HEK293 (cell line): ENCODE measurements around the gene MKLN1.
A peak's percentile ranks its signal among the peaks of the same experiment; 100 is the strongest.

Experiments used
- CTCF ChIA-PET: fragments of 350-600 bp; formaldehyde crosslinking; extraction: SDS; loops from one replicate; lab custom pipeline; 2021; ENCODE audit warnings: antibody characterized with exemption; lab: Yijun Ruan, JAX
- POLR2A ChIA-PET: fragments of 300-600 bp; formaldehyde crosslinking; extraction: SDS; loops from one replicate; lab custom pipeline; 2020; ENCODE audit warnings: antibody characterized with exemption, inconsistent platforms; lab: Yijun Ruan, JAX
- H3K27ac ChIP-seq: fragments of 200-500 bp; sonication (Bioruptor generic); 2 replicates; pipeline ENCODE4 v1.5.1; 2014; ENCODE audit warnings: low read depth, low read length, control low read depth, inconsistent platforms; ENCODE audit errors: extremely low read depth
- H3K36me3 ChIP-seq, 2 experiments: fragments of 200-500 bp in 1 of 2; sonication (Bioruptor generic) in 1 of 2; 1 replicate in 1 of 2; 2 replicates in 1 of 2; pipeline ENCODE4 v1.5.1; 2014 to 2017; ENCODE audit warnings: inconsistent platforms in 2 of 2, low read length in 2 of 2; ENCODE audit not compliant: control insufficient read depth in 2 of 2, insufficient read depth in 1 of 2
- H3K4me1 ChIP-seq: fragments of 200-500 bp; sonication (Bioruptor generic); 2 replicates; pipeline ENCODE4 v1.5.1; 2014; ENCODE audit warnings: mild to moderate bottlenecking, low read length, inconsistent platforms; ENCODE audit not compliant: control insufficient read depth, insufficient read depth
- H3K4me3 ChIP-seq: 2 replicates; pipeline ENCODE4 v1.5.1; 2011; ENCODE audit warnings: low read depth, mild to moderate bottlenecking, control low read depth, low read length, moderate library complexity
- H3K9me3 ChIP-seq: fragments of 200-500 bp; sonication (Bioruptor generic); 2 replicates; pipeline ENCODE4 v1.5.1; 2014; ENCODE audit warnings: low read depth, low read length, inconsistent platforms; ENCODE audit not compliant: control insufficient read depth, insufficient read depth
- KLF10 ChIP-seq: fragments of 450-650 bp; IDR thresholded peaks from 2 replicates; pipeline ENCODE4 v1.5.1; 2018; ENCODE audit warnings: missing biosample characterization, mild to moderate bottlenecking, missing genetic modification characterization
- PRDM2 ChIP-seq: fragments of 450-650 bp; formaldehyde crosslinking; IDR thresholded peaks from 2 replicates; pipeline ENCODE4 v1.5.1; 2016; ENCODE audit warnings: missing biosample characterization, missing genetic modification characterization, borderline replicate concordance
- TRIM28 ChIP-seq: IDR thresholded peaks from 2 replicates; pipeline ENCODE4 v1.6.1; 2011; ENCODE audit warnings: low read length, control low read depth, borderline replicate concordance
- ZBTB49 ChIP-seq: fragments of 450-650 bp; formaldehyde crosslinking; IDR thresholded peaks from 2 replicates; pipeline ENCODE4 v1.5.1; 2016; ENCODE audit warnings: missing biosample characterization, missing genetic modification characterization, low read depth
- ZNF211 ChIP-seq: fragments of 450-650 bp; formaldehyde crosslinking; IDR thresholded peaks from 2 replicates; pipeline ENCODE4 v1.5.1; 2016; ENCODE audit warnings: low read depth, missing biosample characterization, missing genetic modification characterization
- ZNF239 ChIP-seq: fragments of 450-650 bp; formaldehyde crosslinking; IDR thresholded peaks from 2 replicates; pipeline ENCODE4 v1.5.1; 2016; ENCODE audit warnings: missing biosample characterization, missing genetic modification characterization
- ZNF513 ChIP-seq: fragments of 450-650 bp; IDR thresholded peaks from 2 replicates; pipeline ENCODE4 v1.5.1; 2018; ENCODE audit warnings: missing biosample characterization, missing genetic modification characterization
- ZNF596 ChIP-seq: fragments of 450-650 bp; IDR thresholded peaks from 2 replicates; pipeline ENCODE4 v1.5.0; 2018; ENCODE audit warnings: missing biosample characterization, mild to moderate bottlenecking, missing genetic modification characterization, moderate library complexity
- ZSCAN30 ChIP-seq: fragments of 450-650 bp; IDR thresholded peaks from 2 replicates; pipeline ENCODE4 v1.5.1; 2018; ENCODE audit warnings: missing biosample characterization, mild to moderate bottlenecking, missing genetic modification characterization, moderate library complexity
- ZSCAN4 ChIP-seq: fragments of 450-650 bp; formaldehyde crosslinking; IDR thresholded peaks from 2 replicates; pipeline ENCODE4 v1.5.1; 2017; ENCODE audit warnings: missing biosample characterization, missing genetic modification characterization
- ZSCAN5A ChIP-seq: fragments of 450-650 bp; formaldehyde crosslinking; IDR thresholded peaks from 2 replicates; pipeline ENCODE4 v1.5.1; 2016; ENCODE audit warnings: missing biosample characterization, missing genetic modification characterization

Gene MKLN1

GRCh38 chr7:131522325-131522930 lies 194.8 kb downstream of the MKLN1 start:
- H3K4me1 ChIP-seq: no peaks in the 10 kb centered on the region
- TF ChIP-seq PRDM2 (tag by site-specific recombination) (no peak), KLF10 (no peak), ZBTB49 (tag by site-specific recombination) (no peak), ZNF513 (tag by site-specific recombination) (no peak), ZSCAN5A (no peak), ZNF211 (tag by site-specific recombination) (no peak)
- CTCF ChIA-PET: interaction anchor here (0.6 to 1.5 kb wide), 6 partner anchors 9 to 1780 kb away, joined by 3 to 8 read pairs (median 4); no protein-coding TSS in a partner anchor
- H3K27ac ChIP-seq: no peak overlapping the region
- no peaks in the 10 kb centered on the region for H3K9me3 ChIP-seq
- H3K36me3 ChIP-seq: no peaks in the 10 kb centered on the region
- POLR2A ChIA-PET: no interaction called here
- no peak overlapping the region for H3K4me3 ChIP-seq

GRCh38 chr7:131524115-131524514 lies 196.4 kb downstream of the MKLN1 start:
- ChIA-PET CTCF (interaction anchor here (0.7 to 1.6 kb wide), 4 partner anchors 14 to 557 kb away, joined by 3 to 5 read pairs (median 4); no protein-coding TSS in a partner anchor), POLR2A (interaction anchor here (1.2 kb wide), 1 partner anchor 9 kb away, joined by 3 read pairs; no protein-coding TSS in a partner anchor)

More at GRCh38 chr7:131524115-131524514, 196.4 kb downstream of the MKLN1 start:
- no peak for TF ChIP-seq ZSCAN30 (tag by site-specific recombination)
- peak; percentile 58 for TF ChIP-seq ZSCAN4 (tag by site-specific recombination)
- peak; percentile 49; the same call in 1 of the 2 replicates for TF ChIP-seq ZNF596 (tag by site-specific recombination)
- no peak for TF ChIP-seq TRIM28
- TF ChIP-seq ZNF239 (tag by site-specific recombination): no peak
- no peak overlapping the region for H3K4me3 ChIP-seq
- no peaks in the 10 kb centered on the region for H3K9me3 ChIP-seq
- no peak overlapping the region for H3K27ac ChIP-seq
- no peaks in the 10 kb centered on the region for H3K36me3 ChIP-seq
- no peaks in the 10 kb centered on the region for H3K4me1 ChIP-seq
